Keratinocyte (primary cell): ENCODE measurements around the gene GAN. TPM values are rescaled to one million over a fixed set of nuclear protein-coding genes. Genes with fewer than 3 reads are reported as not detected.

Source experiments
- DNase-seq: peaks from one replicate; pipeline ENCODE4 v3.0.0-alpha.2; 2011; ENCODE audit warnings: low read depth, missing footprints, low spot score
- FAIRE-seq: peaks from 2 replicates; lab custom pipeline; 2011; peaks lifted over from hg19 to GRCh38; lab: Jason Lieb, UNC
- H2AFZ ChIP-seq: 2 replicates; pipeline ENCODE4 v1.6.0; 2012; ENCODE audit warnings: low read length, control low read depth, inconsistent platforms; ENCODE audit not compliant: control insufficient read depth
- H3K27ac ChIP-seq: 2 replicates; pipeline ENCODE4 v1.5.1; 2011; ENCODE audit warnings: low read length; ENCODE audit not compliant: control insufficient read depth, insufficient read depth
- H3K27me3 ChIP-seq: 3 replicates; pipeline ENCODE4 v1.6.0; 2011; ENCODE audit warnings: low read length; ENCODE audit not compliant: control insufficient read depth, insufficient read depth; ENCODE audit errors: extremely low read depth
- H3K36me3 ChIP-seq, 2 experiments: 2 replicates in 1 of 2; 3 replicates in 1 of 2; pipeline ENCODE4 v1.5.1; 2011; ENCODE audit warnings: low read length in 2 of 2, mild to moderate bottlenecking in 1 of 2; ENCODE audit not compliant: control insufficient read depth in 2 of 2, insufficient read depth in 2 of 2; ENCODE audit errors: extremely low read depth in 1 of 2
- H3K4me1 ChIP-seq: 3 replicates; pipeline ENCODE4 v1.5.1; 2011; ENCODE audit warnings: low read length; ENCODE audit not compliant: control insufficient read depth, insufficient read depth; ENCODE audit errors: extremely low read depth
- H3K4me2 ChIP-seq: 3 replicates; pipeline ENCODE4 v1.6.0; 2011; ENCODE audit warnings: low read depth, low read length; ENCODE audit not compliant: control insufficient read depth, insufficient read depth; ENCODE audit errors: extremely low read depth
- H3K4me3 ChIP-seq, 3 experiments: fragments of 200-600 bp in 1 of 3; sonication (generic) in 1 of 3; 2 replicates in 2 of 3; 3 replicates in 1 of 3; pipeline ENCODE4 v1.5.1; 2011 to 2016; ENCODE audit warnings: low read length in 3 of 3, mild to moderate bottlenecking in 3 of 3, control low read depth in 2 of 3, inconsistent platforms in 1 of 3, low read depth in 1 of 3, mixed read lengths in 1 of 3, mixed run types in 1 of 3, moderate library complexity in 1 of 3; ENCODE audit not compliant: control insufficient read depth in 2 of 3, insufficient read depth in 2 of 3; ENCODE audit errors: extremely low read depth in 1 of 3
- H3K79me2 ChIP-seq: 2 replicates; pipeline ENCODE4 v1.6.0; 2012; ENCODE audit warnings: low read length; ENCODE audit not compliant: control insufficient read depth, insufficient read depth
- H3K9ac ChIP-seq: 3 replicates; pipeline ENCODE4 v1.6.0; 2011; ENCODE audit warnings: low read length; ENCODE audit not compliant: control insufficient read depth, insufficient read depth; ENCODE audit errors: extremely low read depth
- H3K9me1 ChIP-seq: 3 replicates; pipeline ENCODE4 v1.6.0; 2011; ENCODE audit warnings: low read length; ENCODE audit not compliant: control insufficient read depth, insufficient read depth; ENCODE audit errors: extremely low read depth
- H3K9me3 ChIP-seq: 2 replicates; pipeline ENCODE4 v1.5.1; 2012; ENCODE audit warnings: low read depth, low read length; ENCODE audit not compliant: control insufficient read depth
- H4K20me1 ChIP-seq: 3 replicates; pipeline ENCODE4 v1.6.0; 2011; ENCODE audit warnings: low read length; ENCODE audit not compliant: control insufficient read depth, insufficient read depth; ENCODE audit errors: extremely low read depth
- EZH2 ChIP-seq: IDR thresholded peaks from one replicate; pipeline ENCODE4 v1.6.1; 2012; ENCODE audit warnings: inconsistent platforms, mild to moderate bottlenecking, low read length, moderate library complexity
- dilution Hi-C: fragments of 300-500 bp; cut with MboI; formaldehyde crosslinking; loops from one replicate; pipeline ENCODE4 v1.7.0; 2020; ENCODE audit warnings: low sequenced_read_pairs; ENCODE audit not compliant: extremely low pct_ligation_motif_present
- polyA plus RNA-seq, 5 experiments: library from polyadenylated mRNA; depleted of rRNA in 3 of 5; stranded (reverse) in 3 of 5; stranded (forward) in 1 of 5; unstranded in 1 of 5; fragments of >200 nt; gene quantifications; 1 replicate in 1 of 5; 2 replicates in 3 of 5; 3 replicates in 1 of 5; pipeline versions ENCODE4 v1.2.1 to v1.2.3, GENCODE V29; 2011 to 2012; ENCODE audit warnings: missing spikeins in 2 of 5, low read depth in 1 of 5, low replicate concordance in 1 of 5
- TF ChIP-seq, protein P1 (sequence below), 3 experiments: IDR thresholded peaks in 1 of 3; conservative IDR thresholded peaks in 1 of 3; optimal IDR thresholded peaks in 1 of 3; 2 replicates in 2 of 3; 3 replicates in 1 of 3; pipeline versions ENCODE3 to v1.5.1; 2011; ENCODE audit warnings: low read length in 3 of 3, mild to moderate bottlenecking in 3 of 3, moderate library complexity in 2 of 3, control low read depth in 1 of 3, inconsistent platforms in 1 of 3; ENCODE audit not compliant: insufficient read depth in 2 of 3; ENCODE audit errors: extremely low read depth in 1 of 3

The GAN gene
- polyA plus RNA-seq, 1 donor (not counting 4 experiments of a cell fraction or from before 2014, with no cell fraction given): 6.5 TPM

DNA sequence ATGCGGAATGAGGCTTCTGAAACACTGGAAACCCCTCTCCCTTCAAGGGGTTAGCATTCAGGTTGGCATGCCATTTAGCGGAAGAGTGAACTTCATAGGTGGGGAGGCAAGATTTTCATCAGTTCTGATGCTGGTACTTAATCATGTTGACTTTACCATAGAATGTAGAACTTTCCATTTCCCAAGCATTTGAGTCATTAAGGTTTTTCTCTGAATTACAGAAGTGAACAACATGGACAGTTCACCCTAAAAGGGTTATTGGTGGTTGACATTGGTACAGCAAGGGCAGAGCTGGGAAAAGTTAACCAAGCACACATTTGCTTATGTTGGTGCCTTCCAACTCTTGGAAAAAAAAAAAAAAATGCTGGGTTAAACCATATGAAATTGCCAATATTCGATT is 39.1 kb downstream of the GAN start:
- dilution Hi-C loops: no loop called here
- TF ChIP-seq EZH2: no peak
- TF ChIP-seq, protein P1, sequence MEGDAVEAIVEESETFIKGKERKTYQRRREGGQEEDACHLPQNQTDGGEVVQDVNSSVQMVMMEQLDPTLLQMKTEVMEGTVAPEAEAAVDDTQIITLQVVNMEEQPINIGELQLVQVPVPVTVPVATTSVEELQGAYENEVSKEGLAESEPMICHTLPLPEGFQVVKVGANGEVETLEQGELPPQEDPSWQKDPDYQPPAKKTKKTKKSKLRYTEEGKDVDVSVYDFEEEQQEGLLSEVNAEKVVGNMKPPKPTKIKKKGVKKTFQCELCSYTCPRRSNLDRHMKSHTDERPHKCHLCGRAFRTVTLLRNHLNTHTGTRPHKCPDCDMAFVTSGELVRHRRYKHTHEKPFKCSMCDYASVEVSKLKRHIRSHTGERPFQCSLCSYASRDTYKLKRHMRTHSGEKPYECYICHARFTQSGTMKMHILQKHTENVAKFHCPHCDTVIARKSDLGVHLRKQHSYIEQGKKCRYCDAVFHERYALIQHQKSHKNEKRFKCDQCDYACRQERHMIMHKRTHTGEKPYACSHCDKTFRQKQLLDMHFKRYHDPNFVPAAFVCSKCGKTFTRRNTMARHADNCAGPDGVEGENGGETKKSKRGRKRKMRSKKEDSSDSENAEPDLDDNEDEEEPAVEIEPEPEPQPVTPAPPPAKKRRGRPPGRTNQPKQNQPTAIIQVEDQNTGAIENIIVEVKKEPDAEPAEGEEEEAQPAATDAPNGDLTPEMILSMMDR (optimal IDR thresholded peaks at IDR 0.05 in 1 of 3, IDR thresholded peaks at IDR 0.05 in 1 of 3, conservative IDR thresholded peaks at IDR 0.05 in 1 of 3; ENCODE audit: extremely low read depth in 1 of 3, insufficient read depth in 2 of 3, low read length in 3 of 3): no peak
- Histone ChIP-seq H3K27me3 (no peaks in the 10 kb centered on the region), H3K4me2 (no peak overlapping the region), H2AFZ (no peak overlapping the region), H3K9ac (no peak overlapping the region), H3K4me3 (no peak overlapping the region), H3K9me3 (no peaks in the 10 kb centered on the region), H4K20me1 (no peaks in the 10 kb centered on the region), H3K27ac (no peak overlapping the region), H3K79me2 (peaks cover 2% of the 10 kb centered on the region), H3K36me3 (peaks cover 5 to 16% of the 10 kb centered on the region in 2 experiments), H3K4me1 (no peaks in the 10 kb centered on the region), H3K9me1 (no peaks in the 10 kb centered on the region)
- no peak for DNase-seq
- no peak for FAIRE-seq

DNA sequence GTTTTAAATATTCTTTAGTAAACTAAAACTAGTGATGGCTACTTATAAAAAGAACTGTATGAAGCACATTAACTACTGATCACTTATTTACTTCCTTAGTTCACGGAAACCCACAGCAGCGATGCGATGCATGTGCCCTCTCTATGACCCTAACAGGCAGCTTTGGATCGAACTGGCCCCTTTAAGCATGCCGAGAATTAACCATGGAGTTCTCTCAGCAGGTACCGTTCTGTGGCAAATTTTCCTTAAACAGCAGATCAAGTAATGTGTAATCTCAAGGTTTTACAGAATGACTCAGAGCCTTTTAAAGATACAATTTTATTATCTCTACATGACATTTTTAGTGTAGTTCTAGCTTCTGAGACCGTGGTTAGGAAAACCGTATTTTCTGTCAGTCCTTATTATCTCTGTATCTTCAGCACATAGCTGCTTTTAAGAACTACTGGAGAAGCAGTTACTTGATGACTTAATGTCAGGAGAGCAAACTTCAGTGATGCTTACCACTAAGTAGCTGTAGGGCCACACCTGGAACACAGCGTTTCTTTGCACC is 43.0 kb downstream of the GAN start:
- Histone ChIP-seq H3K36me3 (peaks cover 10 to 17% of the 10 kb centered on the region in 2 experiments), H3K4me3 (no peak overlapping the region), H4K20me1 (no peaks in the 10 kb centered on the region), H3K27me3 (no peaks in the 10 kb centered on the region), H3K9ac (no peak overlapping the region), H3K79me2 (no peaks in the 10 kb centered on the region), H2AFZ (no peak overlapping the region), H3K9me1 (no peaks in the 10 kb centered on the region), H3K27ac (no peak overlapping the region), H3K9me3 (no peaks in the 10 kb centered on the region), H3K4me2 (no peak overlapping the region), H3K4me1 (no peaks in the 10 kb centered on the region)
- dilution Hi-C loops: no loop called here
- no peak for DNase-seq
- FAIRE-seq: no peak
- TF ChIP-seq, protein P1 (optimal IDR thresholded peaks at IDR 0.05 in 1 of 3, IDR thresholded peaks at IDR 0.05 in 1 of 3, conservative IDR thresholded peaks at IDR 0.05 in 1 of 3; ENCODE audit: extremely low read depth in 1 of 3, insufficient read depth in 2 of 3, low read length in 3 of 3): no peak
- TF ChIP-seq EZH2: no peak
